Fibroblast of skin of left quadriceps (primary cell): ENCODE data around the gene WDFY4.
A peak's percentile ranks its signal among the peaks of the same experiment; 100 is the strongest.

Experiments used
- DNase-seq, 2 experiments: peaks; one replicate each; pipeline ENCODE4 v3.0.0-alpha.2; 2013; ENCODE audit warnings: low read depth in 2 of 2

Gene WDFY4

GRCh38 chr10:49015700-49016099 is 331.0 kb downstream of the WDFY4 start:
- DNase-seq: no peak

- DNase-seq: no peak
Observed at GRCh38 chr10:49021685-49022084, 337.0 kb downstream of the WDFY4 start.

GRCh38 chr10:49023071-49023470 is 338.4 kb downstream of the WDFY4 start:
- no peak for DNase-seq

- DNase-seq: peak; percentile 20 to 22
Observed at GRCh38 chr10:49023752-49024151, 339.1 kb downstream of the WDFY4 start.

- no peak for DNase-seq
Observed at GRCh38 chr10:49024484-49024883, 339.8 kb downstream of the WDFY4 start.

- DNase-seq: no peak
Observed at GRCh38 chr10:49025347-49025983, 340.8 kb downstream of the WDFY4 start.

- no peak for DNase-seq
Observed at GRCh38 chr10:49028639-49029038, 344.0 kb downstream of the WDFY4 start.

GRCh38 chr10:49029666-49030065 is 345.0 kb downstream of the WDFY4 start:
- no peak for DNase-seq
